ENCODE data around the gene COMMD3. TPM values are rescaled to one million over a fixed set of nuclear protein-coding genes. Genes with fewer than 3 reads are reported as not detected.

COMMD3 gene
- total and polyA plus RNA-seq, 2 of the 4 experiments (the other 2 are of a cell fraction), result 30.8 to 44.8 TPM

- CTCF ChIA-PET, result no interaction called here
- no peaks in the 10 kb centered on the region for H3K36me3 ChIP-seq (ENCODE audit: control insufficient read depth, insufficient read depth, low read length)
- H3K9me3 ChIP-seq (ENCODE audit: control insufficient read depth, insufficient read depth, low read length), result peaks cover 14% of the 10 kb centered on the region
- no peak overlapping the region for H4K91ac ChIP-seq (ENCODE audit: insufficient read depth, low read depth, low read length)
- no peaks in the 10 kb centered on the region for H4K20me1 ChIP-seq (ENCODE audit: insufficient read depth, low read length)
- no peaks in the 10 kb centered on the region for H3K9me1 ChIP-seq (ENCODE audit: insufficient read depth, low read length)
- no peak overlapping the region for H3K23ac ChIP-seq (ENCODE audit: low read depth, low read length)
- no peak overlapping the region for H4K8ac ChIP-seq (ENCODE audit: low read depth in 2 of 2, low read length in 2 of 2)
- H3K79me1 ChIP-seq (ENCODE audit: low read depth in 1 of 2, low read length in 2 of 2), result no peaks in the 10 kb centered on the region
- no peak overlapping the region for H3K4ac ChIP-seq (ENCODE audit: low read depth, low read length)
- no peak overlapping the region for H4K5ac ChIP-seq (ENCODE audit: low read depth, low read length)
- intact Hi-C loops (cut with micrococcal nuclease) (loop anchor here (5.0 kb wide), 2 partner anchors 369 to 644 kb away; partner anchors contain the start of gene PIP4K2A), dilution Hi-C loops (cut with HindIII; ENCODE audit: low sequenced_read_pairs, unreplicated experiment) (no loop called here), in situ Hi-C loops (cut with MboI; ENCODE audit: low sequenced_read_pairs) (no loop called here)
- no peak overlapping the region for H3K56ac ChIP-seq (ENCODE audit: extremely low read depth, insufficient read depth, low read length)
- no peak overlapping the region for H2BK5ac ChIP-seq (ENCODE audit: low read depth, low read length, poor library complexity, severe bottlenecking)
- BruUV-seq (replicated peaks), result no TSS peak
- no peak overlapping the region for H2BK20ac ChIP-seq (ENCODE audit: low read depth, low read length)
- H3K4me2 ChIP-seq (ENCODE audit: low read depth, low read length), result no peak overlapping the region
- H2BK120ac ChIP-seq (ENCODE audit: low read depth, low read length), result no peak overlapping the region
- DNase-seq, result no peak
- H3K18ac ChIP-seq (ENCODE audit: low read depth, low read length), result no peak overlapping the region
- H3K9ac ChIP-seq (ENCODE audit: low read depth, low read length), result no peak overlapping the region
- POLR2A ChIA-PET (ENCODE audit: unreplicated experiment), result no interaction called here
- H3K27ac ChIP-seq (ENCODE audit: insufficient read depth, low read length), result no peak overlapping the region
- no peak for ATAC-seq (ENCODE audit: low read depth)
- no peak overlapping the region for H2BK15ac ChIP-seq (ENCODE audit: low read depth, low read length)
- no peak overlapping the region for H2AK9ac ChIP-seq (replicated peaks; ENCODE audit: low read depth, low read length, poor library complexity)
- H3K27me3 ChIP-seq (ENCODE audit: control insufficient read depth, insufficient read depth, low read length), result peaks cover 53% of the 10 kb centered on the region
- no peak for TF ChIP-seq NFE2L2 (IDR thresholded peaks at IDR 0.05; ENCODE audit: low read depth, low read length)
- no peak for TF ChIP-seq USF2 (IDR thresholded peaks at IDR 0.05; ENCODE audit: low read depth, low read length)
- TF ChIP-seq CHD1 (IDR thresholded peaks at IDR 0.05; ENCODE audit: low read depth, low read length), result no peak
- no peak for TF ChIP-seq MAFK (IDR thresholded peaks at IDR 0.05; ENCODE audit: low read depth, low read length)
- no peak for TF ChIP-seq RFX5 (IDR thresholded peaks at IDR 0.05; ENCODE audit: low read depth, low read length)
- no peak for TF ChIP-seq POLR2A (IDR thresholded peaks at IDR 0.05; ENCODE audit: low read depth, low read length)
- TF ChIP-seq BHLHE40 (IDR thresholded peaks at IDR 0.05; ENCODE audit: low read depth, low read length), result no peak
- TF ChIP-seq CEBPB (IDR thresholded peaks at IDR 0.05; ENCODE audit: low read depth, low read length), result no peak
- TF ChIP-seq, protein P1, sequence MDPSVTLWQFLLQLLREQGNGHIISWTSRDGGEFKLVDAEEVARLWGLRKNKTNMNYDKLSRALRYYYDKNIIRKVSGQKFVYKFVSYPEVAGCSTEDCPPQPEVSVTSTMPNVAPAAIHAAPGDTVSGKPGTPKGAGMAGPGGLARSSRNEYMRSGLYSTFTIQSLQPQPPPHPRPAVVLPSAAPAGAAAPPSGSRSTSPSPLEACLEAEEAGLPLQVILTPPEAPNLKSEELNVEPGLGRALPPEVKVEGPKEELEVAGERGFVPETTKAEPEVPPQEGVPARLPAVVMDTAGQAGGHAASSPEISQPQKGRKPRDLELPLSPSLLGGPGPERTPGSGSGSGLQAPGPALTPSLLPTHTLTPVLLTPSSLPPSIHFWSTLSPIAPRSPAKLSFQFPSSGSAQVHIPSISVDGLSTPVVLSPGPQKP (IDR thresholded peaks at IDR 0.05; ENCODE audit: borderline replicate concordance, low read depth, low read length), result no peak
- TF ChIP-seq FOS (IDR thresholded peaks at IDR 0.05; ENCODE audit: low read depth, low read length), result no peak
- no peak overlapping the region for H2AK5ac ChIP-seq (ENCODE audit: low read depth, low read length)
- H2AFZ ChIP-seq (replicated peaks; ENCODE audit: low read length, poor library complexity), result no peak overlapping the region
- no CpG with 5 or more reads among the region's 3 CpGs for WGBS, 2 experiments (ENCODE audit: extremely low coverage in 2 of 2, insufficient read length in 1 of 2)
- H3K4me1 ChIP-seq (ENCODE audit: control insufficient read depth, insufficient read depth, low read length), result no peaks in the 10 kb centered on the region
- H3K4me3 ChIP-seq (ENCODE audit: insufficient read depth, low read depth, low read length), result no peak overlapping the region
- no peak overlapping the region for H3K14ac ChIP-seq (replicated peaks; ENCODE audit: low read depth, low read length)
Measured at GRCh38 chr10:22343731-22344130, 27.5 kb downstream of the COMMD3 start.
